HepG2 (cell line): Measurements from ENCODE around the gene RNF13. TPM values are rescaled to one million over a fixed set of nuclear protein-coding genes. Genes with fewer than 3 reads are reported as not detected.

Experiments used
- ATAC-seq: fragments of 200-7000 bp; cut with Tn5 transposase; 3 replicates; pipeline ENCODE4 v1.9.1; 2020; ENCODE audit warnings: mild to moderate bottlenecking, moderate library complexity
- BruUV-seq: library from RNA; stranded (reverse); fragments of 400-500 nt; replicated peaks from 2 replicates; lab custom pipeline; 2021; lab: Mats Ljungman, UMichigan
- CTCF ChIA-PET: fragments of 300-600 bp; formaldehyde crosslinking; extraction: SDS; loops from one replicate; lab custom pipeline; 2021; ENCODE audit warnings: low total read pairs, inconsistent platforms, low intra/inter-chr PET ratio; lab: Yijun Ruan, JAX
- POLR2A ChIA-PET: fragments of 350-600 bp; sonication (Branson Sonifier 250); formaldehyde crosslinking; loops from one replicate; lab custom pipeline; 2020; ENCODE audit warnings: antibody characterized with exemption, inconsistent platforms; lab: Yijun Ruan, JAX
- DNase-seq: peaks from one replicate; pipeline ENCODE4 v3.0.0-alpha.2; 2015; ENCODE audit warnings: low spot score
- FAIRE-seq: peaks from 3 replicates; lab custom pipeline; 2011; peaks lifted over from hg19 to GRCh38; lab: Jason Lieb, UNC
- H2AFZ ChIP-seq: one replicate; pipeline ENCODE4 v1.6.1; 2011; ENCODE audit warnings: low read length, inconsistent platforms
- H3K27ac ChIP-seq: fragments of 300-600 bp; 3 replicates; pipeline ENCODE4 v1.8.0; 2011; ENCODE audit warnings: mixed run types, mild to moderate bottlenecking, mixed read lengths, low read length, inconsistent platforms; ENCODE audit not compliant: insufficient read depth; ENCODE audit errors: extremely low read length
- H3K27me3 ChIP-seq, 2 experiments: fragments of 200-600 bp in 1 of 2; 2 replicates in 1 of 2; 3 replicates in 1 of 2; pipeline versions ENCODE4 v1.6.0 to v1.8.0; 2011; ENCODE audit warnings: low read length in 2 of 2, mild to moderate bottlenecking in 2 of 2, moderate library complexity in 2 of 2, inconsistent platforms in 1 of 2; ENCODE audit not compliant: insufficient read depth in 2 of 2, control insufficient read depth in 1 of 2
- H3K36me3 ChIP-seq, 2 experiments: fragments of 200-600 bp in 1 of 2; replicated peaks in 1 of 2; 2 replicates in 1 of 2; 3 replicates in 1 of 2; pipeline versions ENCODE4 v1.5.1 to v1.8.0; 2011; ENCODE audit warnings: low read length in 2 of 2, inconsistent platforms in 1 of 2; ENCODE audit not compliant: insufficient read depth in 2 of 2, control insufficient read depth in 1 of 2
- H3K4me1 ChIP-seq: 2 replicates; pipeline ENCODE4 v1.5.1; 2012; ENCODE audit warnings: low read length, inconsistent platforms; ENCODE audit not compliant: insufficient read depth
- H3K4me2 ChIP-seq: 2 replicates; pipeline ENCODE4 v1.6.0; 2011; ENCODE audit warnings: low read depth, low read length, inconsistent platforms
- H3K4me3 ChIP-seq, 3 experiments: fragments of 200-600 bp in 1 of 3; sonication (generic), shearing (Covaris generic) in 1 of 3; replicated peaks in 1 of 3; 2 replicates each; pipeline ENCODE4 v1.5.1; 2011 to 2016; ENCODE audit warnings: low read length in 3 of 3, inconsistent platforms in 2 of 3, low read depth in 2 of 3, mild to moderate bottlenecking in 2 of 3, control low read depth in 1 of 3, mixed read lengths in 1 of 3; ENCODE audit not compliant: insufficient read depth in 1 of 3
- H3K79me2 ChIP-seq: one replicate; pipeline ENCODE4 v1.6.1; 2011; ENCODE audit warnings: low read length, inconsistent platforms; ENCODE audit not compliant: insufficient read depth
- H3K9ac ChIP-seq: 2 replicates; pipeline ENCODE4 v1.6.0; 2011; ENCODE audit warnings: mild to moderate bottlenecking, low read depth, low read length, inconsistent platforms; ENCODE audit not compliant: insufficient read depth
- H3K9me3 ChIP-seq: 2 replicates; pipeline ENCODE4 v1.5.1; 2012; ENCODE audit warnings: mild to moderate bottlenecking, low read length
- H4K20me1 ChIP-seq: 2 replicates; pipeline ENCODE4 v1.6.0; 2011; ENCODE audit warnings: inconsistent platforms, mild to moderate bottlenecking, low read length, moderate library complexity; ENCODE audit not compliant: insufficient read depth
- ATF1 ChIP-seq: IDR thresholded peaks from 2 replicates; pipeline ENCODE4 v1.6.1; 2016; ENCODE audit warnings: mild to moderate bottlenecking, control low read depth
- GATAD1 ChIP-seq: IDR thresholded peaks from 2 replicates; pipeline ENCODE4 v1.6.1; 2016; ENCODE audit warnings: missing genetic modification reagents, missing compliant biosample characterization
- GFI1 ChIP-seq: sonication (generic); formaldehyde crosslinking; IDR thresholded peaks from 2 replicates; pipeline ENCODE4 v1.5.0; 2020; ENCODE audit warnings: missing genetic modification reagents, mild to moderate bottlenecking, borderline replicate concordance
- GPBP1L1 ChIP-seq: sonication (generic); formaldehyde crosslinking; IDR thresholded peaks from 2 replicates; pipeline ENCODE4 v1.5.0; 2020; ENCODE audit warnings: mild to moderate bottlenecking, missing genetic modification reagents
- GTF3A ChIP-seq: sonication (generic); formaldehyde crosslinking; conservative IDR thresholded peaks from 2 replicates; pipeline ENCODE4 v1.4.0; 2020; ENCODE audit warnings: mild to moderate bottlenecking, missing genetic modification reagents
- HNF4G ChIP-seq, 2 experiments: sonication (generic) in 1 of 2; formaldehyde crosslinking in 1 of 2; IDR thresholded peaks; 2 replicates each; pipeline versions ENCODE4 v1.4.0 to v1.6.1; 2011 to 2020; ENCODE audit warnings: borderline replicate concordance in 2 of 2, low read depth in 2 of 2, mild to moderate bottlenecking in 2 of 2, low read length in 1 of 2, missing genetic modification reagents in 1 of 2, moderate library complexity in 1 of 2
- HOXA5 ChIP-seq: sonication (generic); formaldehyde crosslinking; IDR thresholded peaks from 2 replicates; pipeline ENCODE4 v1.4.0; 2020; ENCODE audit warnings: missing genetic modification reagents
- MED8 ChIP-seq: sonication (generic); formaldehyde crosslinking; IDR thresholded peaks from 2 replicates; pipeline ENCODE4 v1.8.1; 2023; ENCODE audit warnings: mild to moderate bottlenecking, missing genetic modification reagents; ENCODE audit not compliant: insufficient replicate concordance
- MNT ChIP-seq: fragments of 450-650 bp; IDR thresholded peaks from 2 replicates; pipeline ENCODE4 v1.6.1; 2016
- SATB2 ChIP-seq: sonication (generic); formaldehyde crosslinking; IDR thresholded peaks from 2 replicates; pipeline ENCODE4 v1.5.0; 2020; ENCODE audit warnings: missing genetic modification reagents
- SP5 ChIP-seq: IDR thresholded peaks from 2 replicates; pipeline ENCODE4 v1.6.1; 2016; ENCODE audit warnings: low read depth, borderline replicate concordance
- THAP11 ChIP-seq: IDR thresholded peaks from 2 replicates; pipeline ENCODE4 v1.6.1; 2016; ENCODE audit warnings: missing biosample characterization, missing genetic modification reagents
- ZNF274 ChIP-seq: sonication (generic); formaldehyde crosslinking; IDR thresholded peaks from 2 replicates; pipeline ENCODE4 v1.5.1; 2020; ENCODE audit warnings: mild to moderate bottlenecking, missing genetic modification reagents
- ZNF343 ChIP-seq: sonication (generic); formaldehyde crosslinking; IDR thresholded peaks from 2 replicates; pipeline ENCODE4 v1.4.0; 2020; ENCODE audit warnings: mild to moderate bottlenecking, missing genetic modification reagents
- ZNF652 ChIP-seq: IDR thresholded peaks from 2 replicates; pipeline ENCODE4 v1.6.1; 2016; ENCODE audit warnings: low read depth, borderline replicate concordance
- ZNF724P ChIP-seq: sonication (generic); formaldehyde crosslinking; IDR thresholded peaks from 2 replicates; pipeline ENCODE4 v1.8.0; 2022; ENCODE audit warnings: missing genetic modification reagents, borderline replicate concordance
- ZNF883 ChIP-seq: sonication (generic); formaldehyde crosslinking; IDR thresholded peaks from 2 replicates; pipeline ENCODE4 v1.5.1; 2020; ENCODE audit warnings: mild to moderate bottlenecking, missing genetic modification reagents; ENCODE audit errors: not compliant biosample characterization
- ZSCAN30 ChIP-seq: sonication (generic); formaldehyde crosslinking; IDR thresholded peaks from 2 replicates; pipeline ENCODE4 v1.5.0; 2020; ENCODE audit warnings: mild to moderate bottlenecking, missing genetic modification reagents
- WGBS: methylation state at CpG from one replicate; pipeline ENCODE4 v1.1.6; 2017; ENCODE audit warnings: low lambda C conversion rate; 5-methylcytosine and 5-hydroxymethylcytosine counted together
- in situ Hi-C: cut with HindIII; loops from 2 replicates; pipeline ENCODE4 v1.10.0; 2017; ENCODE audit warnings: low pct_unique_long_range_greater_than_20kb; ENCODE audit not compliant: extremely low pct_ligation_motif_present
- intact Hi-C: fragments of 100-400 bp; cut with micrococcal nuclease; formaldehyde crosslinking; loops from one replicate; pipeline ENCODE4 v1.10.0; 2022; ENCODE audit not compliant: unreplicated experiment
- polyA plus RNA-seq, 8 experiments: library from polyadenylated mRNA; depleted of rRNA in 3 of 8; stranded (reverse) in 7 of 8; unstranded in 1 of 8; fragments of >200 nt; fragmentation: Illumina TruSeq in 4 of 8; extraction: Trizol in 4 of 8; gene quantifications; 2 replicates each; pipeline versions ENCODE4 v1.2.1 to v1.2.3, GENCODE V29; 2011 to 2016; ENCODE audit warnings: low read depth in 4 of 8, missing spikeins in 1 of 8, mixed read lengths in 1 of 8; ENCODE audit not compliant: insufficient read depth in 1 of 8
- total RNA-seq, 5 experiments: library from RNA; depleted of rRNA; stranded (reverse); fragments of >200 nt; fragmentation: Illumina TruSeq; extraction: Trizol; gene quantifications; 2 replicates each; pipeline ENCODE4 v1.2.3, GENCODE V29; 2016; ENCODE audit warnings: low read depth in 1 of 5
- TF ChIP-seq, protein P1 (sequence below), 2 experiments: sonication (generic) in 1 of 2; formaldehyde crosslinking in 1 of 2; IDR thresholded peaks; 2 replicates each; pipeline versions ENCODE4 v1.5.1 to v1.6.1; 2011 to 2020; ENCODE audit warnings: borderline replicate concordance in 1 of 2, low read depth in 1 of 2, low read length in 1 of 2, mild to moderate bottlenecking in 1 of 2, missing genetic modification reagents in 1 of 2, moderate library complexity in 1 of 2

Gene RNF13
- total and polyA plus RNA-seq, 2 of the 13 experiments (the other 11 are each of a cell fraction or from before 2014, with no cell fraction given) = 39.8 to 46.0 TPM

DNA sequence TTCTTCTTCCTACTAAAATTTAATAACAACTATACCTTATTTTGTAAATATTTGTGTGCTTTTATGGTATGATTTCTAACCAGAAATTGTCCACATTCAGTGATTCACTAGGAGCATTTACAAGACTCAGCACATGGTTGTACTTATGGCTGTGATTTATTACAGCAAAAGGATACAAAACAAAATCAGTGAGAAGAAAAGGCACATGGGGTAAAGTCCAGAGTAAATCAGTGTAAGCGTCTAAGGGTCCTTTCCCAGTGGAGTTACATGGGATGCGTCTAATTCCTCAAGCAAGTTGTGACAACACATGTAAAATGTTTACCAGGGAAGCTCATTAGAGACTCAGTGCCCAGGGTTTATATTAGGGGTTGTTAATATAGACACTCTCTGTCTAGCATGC, 31.1 kb downstream of the RNF13 start:
- POLR2A ChIA-PET = no interaction called here
- whole genome bisulfite sequencing = 83% methylated on average over 2 of the region's 2 CpGs
- no TSS peak for BruUV-seq
- TF ChIP-seq ZNF343 (CRISPR knock-in tag) (no peak), GPBP1L1 (CRISPR knock-in tag) (no peak), GTF3A (no peak), GATAD1 (CRISPR knock-in tag) (no peak), HOXA5 (CRISPR knock-in tag) (no peak), MED8 (CRISPR knock-in tag) (no peak), HNF4G (IDR thresholded peaks at IDR 0.05; ENCODE audit: borderline replicate concordance, low read depth, low read length) (0 out of 2 replicates have a peak, but pooled peaks have one; percentile 5), HNF4G (CRISPR knock-in tag; IDR thresholded peaks at IDR 0.05; ENCODE audit: borderline replicate concordance, low read depth) (no peak), THAP11 (no peak), ZNF883 (CRISPR knock-in tag) (no peak), ZNF274 (no peak), ATF1 (CRISPR knock-in tag) (no peak), GFI1 (CRISPR knock-in tag) (peak; percentile 75), SP5 (CRISPR knock-in tag) (no peak), ZNF724P (no peak), SATB2 (CRISPR knock-in tag) (no peak), MNT (peak; percentile 52), ZNF652 (CRISPR knock-in tag) (no peak), ZSCAN30 (no peak)
- TF ChIP-seq, protein P1, sequence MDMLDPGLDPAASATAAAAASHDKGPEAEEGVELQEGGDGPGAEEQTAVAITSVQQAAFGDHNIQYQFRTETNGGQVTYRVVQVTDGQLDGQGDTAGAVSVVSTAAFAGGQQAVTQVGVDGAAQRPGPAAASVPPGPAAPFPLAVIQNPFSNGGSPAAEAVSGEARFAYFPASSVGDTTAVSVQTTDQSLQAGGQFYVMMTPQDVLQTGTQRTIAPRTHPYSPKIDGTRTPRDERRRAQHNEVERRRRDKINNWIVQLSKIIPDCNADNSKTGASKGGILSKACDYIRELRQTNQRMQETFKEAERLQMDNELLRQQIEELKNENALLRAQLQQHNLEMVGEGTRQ (IDR thresholded peaks at IDR 0.05; ENCODE audit: low read depth, low read length) = no peak
- TF ChIP-seq, protein P1 (CRISPR knock-in tag; IDR thresholded peaks at IDR 0.05; ENCODE audit: borderline replicate concordance) = no peak

More for the DNA sequence above, 31.1 kb downstream of the RNF13 start:
- no peak overlapping the region for H3K4me3 ChIP-seq
- FAIRE-seq (no peak), ATAC-seq (no peak), DNase-seq (no peak)
- CTCF ChIA-PET = no interaction called here
- H3K9me3 ChIP-seq = peaks cover 4% of the 10 kb centered on the region; the same call in 1 of the 2 replicates
- in situ Hi-C loops (no loop called here), intact Hi-C loops (no loop called here)
- H2AFZ ChIP-seq = no peak overlapping the region
- H3K4me1 ChIP-seq = peaks cover 60% of the 10 kb centered on the region
- peaks cover under 1% of the 10 kb centered on the region in 2 experiments; a peak in 3 of 5 replicates for H3K36me3 ChIP-seq
- no peak overlapping the region for H3K9ac ChIP-seq
- H3K79me2 ChIP-seq = peaks cover 60% of the 10 kb centered on the region
- H3K27ac ChIP-seq = peak overlapping the region; percentile 59
- no peaks in the 10 kb centered on the region; the same call in 1 of the 2 replicates for H4K20me1 ChIP-seq
- H3K4me2 ChIP-seq = peak overlapping the region; percentile 26
- H3K27me3 ChIP-seq = no peaks in the 10 kb centered on the region
